HEK293T (cell line): ENCODE measurements around the gene NHS.

Experiments
- CTCF ChIA-PET: fragments of 350-600 bp; formaldehyde crosslinking; extraction: SDS; loops from one replicate; lab custom pipeline; 2021; ENCODE audit warnings: antibody characterized with exemption, inconsistent platforms; lab: Yijun Ruan, JAX
- POLR2A ChIA-PET: fragments of 350-600 bp; formaldehyde crosslinking; extraction: SDS; loops from one replicate; lab custom pipeline; 2020; ENCODE audit warnings: antibody characterized with exemption, inconsistent platforms; lab: Yijun Ruan, JAX
- DNase-seq: peaks from one replicate; pipeline ENCODE4 v3.0.0; 2012; ENCODE audit warnings: mixed read lengths; ENCODE audit errors: extremely low spot score
- ARNT ChIP-seq: fragments of 450-650 bp; IDR thresholded peaks from 2 replicates; pipeline ENCODE4 v1.6.1; 2017; ENCODE audit warnings: mild to moderate bottlenecking
- BHLHE40 ChIP-seq: fragments of 450-650 bp; IDR thresholded peaks from 2 replicates; pipeline ENCODE4 v1.6.1; 2016; ENCODE audit warnings: mild to moderate bottlenecking, moderate library complexity, borderline replicate concordance
- CTBP1 ChIP-seq: fragments of 450-650 bp; IDR thresholded peaks from 2 replicates; pipeline ENCODE4 v1.6.1; 2016; ENCODE audit warnings: borderline replicate concordance
- ELF4 ChIP-seq: fragments of 450-650 bp; IDR thresholded peaks from 2 replicates; pipeline ENCODE4 v1.6.1; 2017; ENCODE audit warnings: antibody characterized with exemption
- FOXA1 ChIP-seq: fragments of 450-650 bp; IDR thresholded peaks from 2 replicates; pipeline ENCODE4 v1.6.1; 2016; ENCODE audit warnings: mild to moderate bottlenecking
- FOXK2 ChIP-seq: fragments of 450-650 bp; IDR thresholded peaks from 2 replicates; pipeline ENCODE4 v1.6.1; 2016; ENCODE audit warnings: mild to moderate bottlenecking
- FOXM1 ChIP-seq: fragments of 450-650 bp; IDR thresholded peaks from 2 replicates; pipeline ENCODE4 v1.6.1; 2017; ENCODE audit warnings: mild to moderate bottlenecking, borderline replicate concordance
- HDGF ChIP-seq: fragments of 450-650 bp; IDR thresholded peaks from 2 replicates; pipeline ENCODE4 v1.6.1; 2017; ENCODE audit warnings: antibody characterized with exemption, borderline replicate concordance
- L3MBTL2 ChIP-seq: fragments of 450-650 bp; conservative IDR thresholded peaks from 2 replicates; pipeline ENCODE4 v1.6.1; 2016; ENCODE audit warnings: mild to moderate bottlenecking
- LEF1 ChIP-seq: fragments of 450-650 bp; IDR thresholded peaks from 2 replicates; pipeline ENCODE4 v1.6.1; 2017; ENCODE audit warnings: mild to moderate bottlenecking, borderline replicate concordance
- NFRKB ChIP-seq: fragments of 450-650 bp; IDR thresholded peaks from 2 replicates; pipeline ENCODE4 v1.6.1; 2016; ENCODE audit warnings: mild to moderate bottlenecking, moderate library complexity
- SP1 ChIP-seq: fragments of 450-650 bp; IDR thresholded peaks from 2 replicates; pipeline ENCODE4 v1.6.1; 2017
- SUZ12 ChIP-seq: fragments of 450-650 bp; IDR thresholded peaks from 2 replicates; pipeline ENCODE4 v1.6.1; 2016; ENCODE audit warnings: mild to moderate bottlenecking
- TARDBP ChIP-seq: fragments of 450-650 bp; IDR thresholded peaks from 2 replicates; pipeline ENCODE4 v1.6.1; 2016
- ZNF384 ChIP-seq: fragments of 450-650 bp; IDR thresholded peaks from 2 replicates; pipeline ENCODE4 v1.6.1; 2016
- TF ChIP-seq, protein P1 (sequence below): fragments of 450-650 bp; IDR thresholded peaks from 2 replicates; pipeline ENCODE4 v1.6.1; 2016

NHS gene

DNA sequence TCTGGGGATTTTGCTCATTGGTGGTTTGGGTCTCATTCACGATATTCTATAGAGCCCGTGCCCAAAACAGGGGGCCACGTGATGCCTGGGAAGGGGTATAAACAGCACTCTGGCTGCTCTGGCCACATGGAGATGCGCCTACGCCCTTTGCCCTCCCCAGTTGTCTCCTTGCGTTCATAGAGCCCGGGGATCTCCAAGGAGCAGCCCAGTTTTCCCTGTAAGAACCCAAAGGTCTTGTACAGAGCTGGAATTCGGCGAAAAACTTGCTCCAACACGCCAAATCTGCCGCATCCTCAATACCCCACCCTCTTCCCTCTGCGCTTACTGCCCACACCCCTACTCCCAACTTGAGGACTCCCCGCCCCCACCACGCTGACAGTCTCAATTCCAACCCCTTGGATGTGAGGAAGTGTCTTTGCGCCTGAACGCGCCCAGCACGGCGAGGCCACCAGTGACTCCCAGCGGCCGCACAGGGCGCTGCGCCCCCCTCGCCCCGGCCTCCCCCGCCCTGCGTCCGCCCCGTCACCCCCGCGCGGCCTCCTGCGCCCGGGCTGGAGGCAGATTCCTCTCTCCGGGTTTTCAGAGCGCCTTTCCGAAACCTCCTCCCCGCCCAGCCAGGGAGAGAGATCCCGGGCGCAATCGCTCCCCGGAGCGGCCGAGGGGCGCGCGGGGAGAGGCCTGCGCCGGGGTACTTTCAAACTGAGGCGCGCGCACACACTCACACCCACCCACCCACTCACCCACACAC, at the start of gene NHS:
TSS of gene NHS (plus strand) at position 582 of the 748 bp plus-strand sequence. CDS start 558 bp downstream, outside the sequence.
- POLR2A ChIA-PET = no interaction called here
- CTCF ChIA-PET = no interaction called here
- DNase-seq = peak; percentile 82
- no peak for TF ChIP-seq TARDBP
- TF ChIP-seq, protein P1, sequence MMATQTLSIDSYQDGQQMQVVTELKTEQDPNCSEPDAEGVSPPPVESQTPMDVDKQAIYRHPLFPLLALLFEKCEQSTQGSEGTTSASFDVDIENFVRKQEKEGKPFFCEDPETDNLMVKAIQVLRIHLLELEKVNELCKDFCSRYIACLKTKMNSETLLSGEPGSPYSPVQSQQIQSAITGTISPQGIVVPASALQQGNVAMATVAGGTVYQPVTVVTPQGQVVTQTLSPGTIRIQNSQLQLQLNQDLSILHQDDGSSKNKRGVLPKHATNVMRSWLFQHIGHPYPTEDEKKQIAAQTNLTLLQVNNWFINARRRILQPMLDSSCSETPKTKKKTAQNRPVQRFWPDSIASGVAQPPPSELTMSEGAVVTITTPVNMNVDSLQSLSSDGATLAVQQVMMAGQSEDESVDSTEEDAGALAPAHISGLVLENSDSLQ = no peak
- TF ChIP-seq ZNF384 = no peak
- no peak for TF ChIP-seq L3MBTL2
- TF ChIP-seq LEF1 = no peak
- no peak for TF ChIP-seq SUZ12
- no peak for TF ChIP-seq ARNT
- no peak for TF ChIP-seq SP1
- no peak for TF ChIP-seq FOXK2
- no peak for TF ChIP-seq ELF4
- TF ChIP-seq CTBP1 = no peak
- TF ChIP-seq HDGF = no peak
- no peak for TF ChIP-seq FOXM1
- TF ChIP-seq BHLHE40 = no peak
- TF ChIP-seq FOXA1 = no peak
- TF ChIP-seq NFRKB = no peak

DNA sequence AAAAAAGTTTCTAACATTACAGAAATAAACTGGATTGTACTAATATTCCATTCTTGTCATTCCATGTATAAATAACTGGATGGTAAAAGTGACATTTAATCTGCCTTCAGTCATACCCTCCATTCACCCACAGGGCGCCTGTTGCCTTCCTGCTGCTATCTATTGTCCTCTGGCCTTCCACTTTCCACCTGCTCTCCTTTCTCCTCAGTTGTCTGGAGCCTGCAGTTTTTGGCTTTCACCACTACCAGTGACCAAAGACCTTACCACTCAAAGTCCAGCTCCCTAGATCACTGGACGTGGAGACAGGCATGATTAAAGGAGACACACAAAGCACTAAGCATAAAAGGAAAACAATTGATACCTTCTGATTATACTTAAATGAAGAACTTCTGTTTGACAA, 46.2 kb upstream of the NHS start:
- POLR2A ChIA-PET = no interaction called here
- no peak for TF ChIP-seq SP1
- no peak for TF ChIP-seq SUZ12
- no peak for TF ChIP-seq ARNT
- no peak for TF ChIP-seq FOXK2
- CTCF ChIA-PET = no interaction called here
- DNase-seq = no peak

DNA sequence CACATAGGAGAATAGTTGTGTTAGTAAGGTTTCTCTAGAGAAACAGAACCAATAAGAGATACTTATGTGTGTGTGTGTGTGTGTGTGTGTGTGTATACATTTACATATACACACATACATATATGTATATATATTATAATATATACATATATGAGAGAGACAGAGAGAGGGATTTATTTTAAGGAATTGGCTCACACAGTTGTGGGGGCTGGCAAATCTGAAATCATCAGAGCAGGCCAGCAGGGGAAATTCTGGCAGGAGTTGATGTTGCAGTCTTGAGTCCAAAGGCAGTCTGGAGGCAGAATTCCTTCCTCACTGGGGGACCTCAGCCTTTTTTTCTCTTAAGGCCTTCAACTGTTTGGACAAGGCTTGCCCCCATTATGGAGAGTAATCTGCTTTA, 38.6 kb upstream of the NHS start:
- ChIA-PET POLR2A (no interaction called here), CTCF (no interaction called here)
- no peak for TF ChIP-seq FOXK2
- no peak for TF ChIP-seq LEF1
- TF ChIP-seq ZNF384 = no peak
- TF ChIP-seq, protein P1 = no peak
- TF ChIP-seq NFRKB = no peak
- no peak for TF ChIP-seq HDGF
- no peak for TF ChIP-seq BHLHE40
- no peak for TF ChIP-seq SP1
- TF ChIP-seq ELF4 = no peak
- TF ChIP-seq L3MBTL2 = no peak
- TF ChIP-seq FOXM1 = no peak
- TF ChIP-seq TARDBP = no peak
- no peak for TF ChIP-seq SUZ12
- no peak for TF ChIP-seq CTBP1
- no peak for TF ChIP-seq FOXA1
- no peak for TF ChIP-seq ARNT
- DNase-seq = no peak

DNA sequence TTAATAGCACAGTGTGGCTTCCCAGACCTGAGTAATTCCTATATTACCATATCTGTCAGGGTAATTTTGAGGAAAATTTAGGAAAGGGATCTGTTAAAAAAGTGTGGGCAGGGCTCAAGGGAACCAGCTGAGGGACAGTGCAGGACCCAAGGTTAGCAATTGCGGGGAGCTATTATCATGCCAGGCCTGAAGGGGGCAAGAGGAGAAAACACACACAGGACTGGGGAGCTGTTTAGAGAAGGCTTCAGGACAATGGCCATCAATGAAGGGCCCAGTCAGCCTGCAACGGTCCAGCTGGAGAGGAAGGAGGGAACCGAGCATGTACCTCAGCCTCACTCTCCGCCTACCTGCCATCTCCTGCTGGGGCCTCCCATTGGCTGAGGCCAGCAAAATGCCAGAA, 19.0 kb upstream of the NHS start:
- DNase-seq = no peak
- ChIA-PET POLR2A (no interaction called here), CTCF (no interaction called here)
- TF ChIP-seq FOXA1 (no peak), ARNT (no peak), LEF1 (no peak), FOXK2 (no peak), TARDBP (no peak), CTBP1 (no peak), HDGF (no peak), L3MBTL2 (no peak), SP1 (no peak), NFRKB (no peak), BHLHE40 (no peak), SUZ12 (no peak), FOXM1 (no peak), ELF4 (no peak), ZNF384 (no peak)
- TF ChIP-seq, protein P1 = no peak

DNA sequence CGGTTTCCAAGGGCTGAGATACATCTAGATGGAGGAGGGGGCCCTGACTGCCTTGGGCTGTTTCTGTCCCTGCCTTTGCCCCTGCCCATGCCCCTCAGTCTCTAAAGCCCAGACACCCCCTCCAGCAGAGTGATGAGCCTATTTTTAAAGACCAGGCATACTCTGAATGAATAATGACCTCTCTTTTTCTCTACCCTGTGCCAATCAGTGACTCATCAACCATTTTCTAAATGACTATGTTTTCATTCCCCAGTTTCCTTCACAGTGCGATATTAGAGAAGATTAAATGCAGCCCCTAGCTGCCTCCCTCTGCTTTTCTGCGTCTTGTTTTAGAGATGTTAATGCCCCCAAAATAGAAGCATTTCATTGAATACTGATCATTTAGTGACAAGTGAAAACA, 15.5 kb upstream of the NHS start:
- no peak for TF ChIP-seq FOXK2
- no peak for TF ChIP-seq TARDBP
- TF ChIP-seq L3MBTL2 = no peak
- TF ChIP-seq HDGF = no peak
- TF ChIP-seq SP1 = no peak
- TF ChIP-seq, protein P1 = no peak
- TF ChIP-seq BHLHE40 = no peak
- TF ChIP-seq FOXM1 = no peak
- TF ChIP-seq ELF4 = no peak
- TF ChIP-seq FOXA1 = no peak
- no peak for TF ChIP-seq ZNF384
- no peak for DNase-seq
- POLR2A ChIA-PET = no interaction called here
- CTCF ChIA-PET = no interaction called here
